ENCODE results near the gene TIMM10B.
A peak's percentile ranks its signal among the peaks of the same experiment; 100 is the strongest.

TIMM10B gene

GRCh38 chr11:6529266-6529665, 48.0 kb downstream of the TIMM10B start:
- H3K27ac ChIP-seq: no peak overlapping the region
- no peaks in the 10 kb centered on the region for H3K9me3 ChIP-seq
- intact Hi-C loops (cut with DNase I; ENCODE audit: low total_unique reads): loop anchor here (5.0 kb wide), 1 partner anchor 153 kb away; the partner anchor contains the start of gene MRPL17
- no peak for DNase-seq
- no peak for TF ChIP-seq CTCF (IDR thresholded peaks at IDR 0.05)
- no peaks in the 10 kb centered on the region for H3K27me3 ChIP-seq
- H3K36me3 ChIP-seq: peaks cover 3 to 29% (median 13%) of the 10 kb centered on the region in 3 donors
- no peaks in the 10 kb centered on the region for H3K4me1 ChIP-seq
- no peak overlapping the region for H3K4me3 ChIP-seq

- TF ChIP-seq CTCF (IDR thresholded peaks at IDR 0.05): no peak
- DNase-seq: no peak
- Histone ChIP-seq H3K27ac (no peak overlapping the region), H3K27me3 (no peaks in the 10 kb centered on the region), H3K36me3 (peaks cover 3 to 34% (median 13%) of the 10 kb centered on the region in 3 donors), H3K4me1 (no peaks in the 10 kb centered on the region), H3K4me3 (no peak overlapping the region), H3K9me3 (no peaks in the 10 kb centered on the region)
- intact Hi-C loops (cut with DNase I; ENCODE audit: low total_unique reads): loop anchor here (5.0 to 10.0 kb wide), 2 partner anchors 54 to 176 kb away; no protein-coding TSS in a partner anchor
Measured at GRCh38 chr11:6530848-6531247, 49.5 kb downstream of the TIMM10B start.

GRCh38 chr11:6531267-6531752, 50.0 kb downstream of the TIMM10B start:
- peak; percentile 78 to 80 for TF ChIP-seq CTCF (IDR thresholded peaks at IDR 0.05)
- no peaks in the 10 kb centered on the region for H3K27me3 ChIP-seq
- H3K36me3 ChIP-seq: peaks cover 3 to 34% (median 13%) of the 10 kb centered on the region in 3 donors
- H3K9me3 ChIP-seq: no peaks in the 10 kb centered on the region
- intact Hi-C loops (cut with DNase I; ENCODE audit: low total_unique reads): loop anchor here (5.0 to 10.0 kb wide), 2 partner anchors 53 to 176 kb away; no protein-coding TSS in a partner anchor
- no peak for DNase-seq
- H3K4me1 ChIP-seq: no peaks in the 10 kb centered on the region
- no peak overlapping the region for H3K27ac ChIP-seq
- H3K4me3 ChIP-seq: no peak overlapping the region
